Neural cell (in vitro differentiated cells): ENCODE data around the gene WFIKKN1. TPM values are rescaled to one million over a fixed set of nuclear protein-coding genes. Genes with fewer than 3 reads are reported as not detected.

ENCODE experiments used
- H2AFZ ChIP-seq: fragments of 200-600, 300-800 bp; sonication (generic), shearing (Covaris generic); 2 replicates; pipeline ENCODE4 v1.6.0; 2014; ENCODE audit warnings: low read depth, mild to moderate bottlenecking, antibody characterized with exemption, low read length, moderate library complexity
- H3F3A ChIP-seq: fragments of 200-600 bp; shearing (Covaris generic); 2 replicates; pipeline ENCODE4 v1.6.1; 2016; ENCODE audit warnings: mild to moderate bottlenecking, moderate library complexity, mixed read lengths, antibody characterized with exemption, low read length; ENCODE audit not compliant: insufficient read depth, poor library complexity, severe bottlenecking
- H3K27ac ChIP-seq: fragments of 200-600, 300-800 bp; sonication (generic), shearing (Covaris generic); 2 replicates; pipeline ENCODE4 v1.5.1; 2014; ENCODE audit warnings: mild to moderate bottlenecking, low read length, moderate library complexity
- H3K27me3 ChIP-seq: fragments of 300-800, 200-600 bp; sonication (generic), shearing (Covaris generic); 2 replicates; pipeline ENCODE4 v1.6.0; 2014; ENCODE audit warnings: mild to moderate bottlenecking, low read depth, low read length, moderate library complexity; ENCODE audit not compliant: insufficient read depth
- H3K36me3 ChIP-seq: fragments of 300-800, 200-600 bp; sonication (generic), shearing (Covaris generic); 2 replicates; pipeline ENCODE4 v1.5.1; 2014; ENCODE audit warnings: mild to moderate bottlenecking, antibody characterized with exemption, low read length, moderate library complexity; ENCODE audit not compliant: insufficient read depth
- H3K4me2 ChIP-seq: fragments of 300-800, 200-600 bp; sonication (generic), shearing (Covaris generic); 2 replicates; pipeline ENCODE4 v1.6.0; 2014; ENCODE audit warnings: mild to moderate bottlenecking, low read length
- H3K4me3 ChIP-seq: fragments of 300-800, 200-600 bp; sonication (generic), shearing (Covaris generic); 2 replicates; pipeline ENCODE4 v1.5.1; 2014; ENCODE audit warnings: mild to moderate bottlenecking, low read length, moderate library complexity
- H3K79me2 ChIP-seq: fragments of 200-600 bp; shearing (Covaris generic); replicated peaks from 2 replicates; pipeline ENCODE4 v1.6.0; 2014; ENCODE audit warnings: mild to moderate bottlenecking, low read length, moderate library complexity; ENCODE audit not compliant: insufficient read depth
- H3K9ac ChIP-seq: fragments of 300-800, 200-600 bp; sonication (generic), shearing (Covaris generic); 2 replicates; pipeline ENCODE4 v1.6.1; 2016; ENCODE audit warnings: mild to moderate bottlenecking, low read length, mixed read lengths
- H3K9me2 ChIP-seq: fragments of 200-600 bp; shearing (Covaris generic); 2 replicates; pipeline ENCODE4 v1.6.1; 2016; ENCODE audit warnings: mild to moderate bottlenecking, low read length, mixed read lengths; ENCODE audit not compliant: insufficient read depth
- H3K9me3 ChIP-seq: fragments of 200-600, 300-800 bp; sonication (generic), shearing (Covaris generic); 2 replicates; pipeline ENCODE4 v1.6.1; 2016; ENCODE audit warnings: mild to moderate bottlenecking, mixed run types, low read length, moderate library complexity, mixed read lengths
- H4K20me1 ChIP-seq: fragments of 200-600 bp; shearing (Covaris generic); 2 replicates; pipeline ENCODE4 v1.6.1; 2016; ENCODE audit warnings: mild to moderate bottlenecking, mixed run types; ENCODE audit not compliant: insufficient read depth
- EP300 ChIP-seq: fragments of 450-650 bp; conservative IDR thresholded peaks from 2 replicates; pipeline ENCODE4 v1.6.1; 2014; ENCODE audit warnings: antibody characterized with exemption, mild to moderate bottlenecking, moderate library complexity; ENCODE audit not compliant: poor library complexity, severe bottlenecking
- EZH2 ChIP-seq: fragments of 200-600, 300-800 bp; shearing (Covaris generic), sonication (generic); IDR thresholded peaks from 2 replicates; pipeline ENCODE4 v1.6.1; 2014; ENCODE audit warnings: antibody characterized with exemption, low read length, borderline replicate concordance, mild to moderate bottlenecking; ENCODE audit not compliant: insufficient read depth, poor library complexity, severe bottlenecking
- MXI1 ChIP-seq: fragments of 450-650 bp; conservative IDR thresholded peaks from 2 replicates; pipeline ENCODE4 v1.6.1; 2014; ENCODE audit warnings: antibody characterized with exemption, mild to moderate bottlenecking; ENCODE audit not compliant: poor library complexity, severe bottlenecking
- POLR2AphosphoS5 ChIP-seq: IDR thresholded peaks from 2 replicates; pipeline ENCODE4 v1.6.1; 2012
- RAD21 ChIP-seq: fragments of 450-650 bp; conservative IDR thresholded peaks from 2 replicates; pipeline ENCODE4 v1.6.1; 2014; ENCODE audit warnings: antibody characterized with exemption, mild to moderate bottlenecking, moderate library complexity
- REST ChIP-seq: IDR thresholded peaks from 2 replicates; pipeline ENCODE4 v1.6.1; 2012; ENCODE audit warnings: borderline replicate concordance
- SMC3 ChIP-seq: fragments of 450-650 bp; conservative IDR thresholded peaks from 2 replicates; pipeline ENCODE4 v1.6.1; 2014; ENCODE audit warnings: antibody characterized with exemption, mild to moderate bottlenecking, moderate library complexity; ENCODE audit not compliant: poor library complexity
- TAF1 ChIP-seq: IDR thresholded peaks from 2 replicates; pipeline ENCODE4 v1.6.1; 2012; ENCODE audit warnings: low read depth
- polyA minus RNA-seq: library from RNA; depleted of rRNA, polyadenylated mRNA; stranded (reverse); fragments of >200 nt; gene quantifications from 2 replicates; pipeline ENCODE4 v1.2.3, GENCODE V29; 2014
- polyA plus RNA-seq: library from polyadenylated mRNA; depleted of rRNA; stranded (reverse); fragments of >200 nt; gene quantifications from 2 replicates; pipeline ENCODE4 v1.2.3, GENCODE V29; 2014
- TF ChIP-seq, protein P1 (sequence below): fragments of 450-650 bp; IDR thresholded peaks from 2 replicates; pipeline ENCODE4 v1.5.1; 2014; ENCODE audit warnings: antibody characterized with exemption, mild to moderate bottlenecking, moderate library complexity; ENCODE audit not compliant: poor library complexity, severe bottlenecking

WFIKKN1 gene
- polyA plus RNA-seq = 0.43 and 1.1 TPM in 2 replicates
- 0.81 and 1.2 TPM in 2 replicates for polyA minus RNA-seq

DNA sequence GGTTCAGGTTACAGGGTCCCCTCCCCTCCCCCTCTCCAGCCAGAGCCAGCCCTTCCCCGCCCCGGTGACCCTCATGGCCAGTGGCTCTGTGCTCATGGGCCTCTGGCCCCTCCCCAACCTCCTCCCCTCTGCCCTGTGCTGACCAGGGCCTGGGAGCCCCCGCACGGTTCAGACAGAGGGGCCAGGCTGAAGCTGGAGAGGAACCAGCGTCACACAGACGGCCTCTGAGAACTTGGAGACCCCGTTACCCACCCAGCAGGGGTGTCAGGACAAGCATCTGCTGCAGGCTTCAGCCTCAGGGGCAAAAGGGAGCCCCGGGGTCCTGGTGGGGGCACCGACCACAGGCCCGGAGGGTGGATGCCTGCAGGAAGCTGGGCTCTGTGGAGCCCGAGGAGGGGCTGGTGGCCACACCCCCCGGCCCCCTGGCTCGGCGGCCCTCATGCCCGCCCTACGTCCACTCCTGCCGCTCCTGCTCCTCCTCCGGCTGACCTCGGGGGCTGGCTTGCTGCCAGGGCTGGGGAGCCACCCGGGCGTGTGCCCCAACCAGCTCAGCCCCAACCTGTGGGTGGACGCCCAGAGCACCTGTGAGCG lies at the start of gene WFIKKN1:
Gene WFIKKN1 (plus strand): TSS at position 171 of the 591 bp plus-strand sequence. CDS start 269 bp downstream, at position 440.
- Histone ChIP-seq H3K9ac (no peak within 1 kb of the TSS), H3K27ac (no peak within 1 kb of the TSS), H3K4me3 (no peak within 1 kb of the TSS), H3K9me3 (no peaks in the 10 kb centered on the region), H4K20me1 (no peaks in the 10 kb centered on the region), H3K79me2 (no peaks in the 10 kb centered on the region), H2AFZ (no peak within 1 kb of the TSS), H3F3A (no peaks in the 10 kb centered on the region), H3K9me2 (no peaks in the 10 kb centered on the region), H3K27me3 (no peaks in the 10 kb centered on the region), H3K4me2 (no peak within 1 kb of the TSS), H3K36me3 (no peaks in the 10 kb centered on the region)
- no peak for TF ChIP-seq REST
- no peak for TF ChIP-seq SMC3
- TF ChIP-seq POLR2AphosphoS5 = no peak
- no peak for TF ChIP-seq RAD21
- no peak for TF ChIP-seq TAF1
- no peak for TF ChIP-seq EP300
- TF ChIP-seq EZH2 = no peak
- TF ChIP-seq, protein P1, sequence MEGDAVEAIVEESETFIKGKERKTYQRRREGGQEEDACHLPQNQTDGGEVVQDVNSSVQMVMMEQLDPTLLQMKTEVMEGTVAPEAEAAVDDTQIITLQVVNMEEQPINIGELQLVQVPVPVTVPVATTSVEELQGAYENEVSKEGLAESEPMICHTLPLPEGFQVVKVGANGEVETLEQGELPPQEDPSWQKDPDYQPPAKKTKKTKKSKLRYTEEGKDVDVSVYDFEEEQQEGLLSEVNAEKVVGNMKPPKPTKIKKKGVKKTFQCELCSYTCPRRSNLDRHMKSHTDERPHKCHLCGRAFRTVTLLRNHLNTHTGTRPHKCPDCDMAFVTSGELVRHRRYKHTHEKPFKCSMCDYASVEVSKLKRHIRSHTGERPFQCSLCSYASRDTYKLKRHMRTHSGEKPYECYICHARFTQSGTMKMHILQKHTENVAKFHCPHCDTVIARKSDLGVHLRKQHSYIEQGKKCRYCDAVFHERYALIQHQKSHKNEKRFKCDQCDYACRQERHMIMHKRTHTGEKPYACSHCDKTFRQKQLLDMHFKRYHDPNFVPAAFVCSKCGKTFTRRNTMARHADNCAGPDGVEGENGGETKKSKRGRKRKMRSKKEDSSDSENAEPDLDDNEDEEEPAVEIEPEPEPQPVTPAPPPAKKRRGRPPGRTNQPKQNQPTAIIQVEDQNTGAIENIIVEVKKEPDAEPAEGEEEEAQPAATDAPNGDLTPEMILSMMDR = no peak
- no peak for TF ChIP-seq MXI1

DNA sequence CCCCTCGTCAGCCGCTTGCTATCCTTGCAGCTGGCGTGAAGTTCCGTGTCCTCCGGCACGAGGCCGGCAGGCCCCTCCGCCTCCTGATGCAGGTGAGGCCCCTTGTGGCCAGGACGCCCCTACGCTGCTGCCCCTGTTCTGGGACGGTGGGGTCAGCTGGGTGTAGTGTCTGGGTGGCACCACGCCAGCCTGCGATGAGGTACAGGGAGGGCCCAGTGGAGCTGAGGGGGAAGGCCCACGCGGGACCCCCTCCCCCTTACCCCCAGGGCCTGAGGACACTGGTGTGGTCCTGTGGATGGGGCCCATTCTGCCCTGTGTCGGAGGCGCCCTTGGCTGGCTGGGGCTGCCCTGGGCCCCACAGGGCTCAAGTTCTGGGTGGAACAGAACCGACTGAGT lies 48.6 kb upstream of the WFIKKN1 start:
- H3K9ac ChIP-seq = no peak overlapping the region
- no peaks in the 10 kb centered on the region for H3K79me2 ChIP-seq
- no peak overlapping the region for H3K4me2 ChIP-seq
- TF ChIP-seq, protein P1 = no peak
- TF ChIP-seq EP300 = no peak
- no peak for TF ChIP-seq REST
- no peak for TF ChIP-seq SMC3
- TF ChIP-seq POLR2AphosphoS5 = no peak
- no peak for TF ChIP-seq MXI1
- no peak for TF ChIP-seq EZH2
- no peaks in the 10 kb centered on the region for H3K27me3 ChIP-seq
- H4K20me1 ChIP-seq = no peaks in the 10 kb centered on the region
- no peak overlapping the region for H3K27ac ChIP-seq
- no peaks in the 10 kb centered on the region for H3K9me3 ChIP-seq
- no peaks in the 10 kb centered on the region for H3K36me3 ChIP-seq
- no peaks in the 10 kb centered on the region for H3F3A ChIP-seq
- no peak overlapping the region for H3K4me3 ChIP-seq
- no peak overlapping the region for H2AFZ ChIP-seq
- H3K9me2 ChIP-seq = no peaks in the 10 kb centered on the region
